ENCODE data around the gene CNTN1.

- TF ChIP-seq POLR2AphosphoS5 (IDR thresholded peaks at IDR 0.05; ENCODE audit: low read depth, low read length) = no peak
- no peak for TF ChIP-seq POLR2A (IDR thresholded peaks at IDR 0.05; ENCODE audit: low read depth, low read length)
Measured at GRCh38 chr12:40892528-40892927, 200.3 kb downstream of the CNTN1 start.
